Left colon (tissue), 2 donors: ENCODE results near the gene EBF4. TPM values are rescaled to one million over a fixed set of nuclear protein-coding genes. Genes with fewer than 3 reads are reported as not detected.
"Not testable (repeated sequence)": the region's sequence is repeated elsewhere in the genome, so short reads cannot be mapped to it uniquely, and the experiment has no call there.

ENCODE experiments used
- ATAC-seq: fragments of 200-7000 bp; cut with Tn5 transposase; one replicate; pipeline ENCODE4 v1.9.1; 2020; ENCODE audit warnings: mild to moderate bottlenecking, moderate library complexity
- DNase-seq, 2 donors: peaks; one replicate each; pipeline ENCODE4 v3.0.0-alpha.2; 2020
- intact Hi-C, 2 donors: fragments of 100-400 bp; cut with DNase I in 1 of 2; cut with micrococcal nuclease in 1 of 2; formaldehyde crosslinking; loops; one replicate each; pipeline versions ENCODE4 v1.11.2 to v1.14.0; 2022; cut with DNase I, micrococcal nuclease
- microRNA-seq, 2 donors: library from miRNA; unstranded; fragments of <30 nt; microRNA quantifications; one replicate each; pipeline versions ENCODE4 v1.1.0 to v1.2.0, GENCODE V29; 2020
- total RNA-seq, 2 donors: library from RNA; stranded (reverse); fragmentation: NEBNext Ultra II Directional; extraction: Animal tissue kit (Norgen Biotek cat#: 25700); gene quantifications; one replicate each; pipeline ENCODE4 v1.2.1, GENCODE V29; 2021
- donor health status: DM: no; HTN: no; CAD: no.
- donor health status: DM: yes; HTN: yes; CAD: no.

The EBF4 gene
- total RNA-seq, 2 donors from 2014 or later = 1.9 to 8.2 TPM

- intact Hi-C loops = no loop called here
- DNase-seq = no peak
- ATAC-seq = no peak
These were observed 106.7 kb downstream of the EBF4 start for GRCh38 chr20:2799271-2799670.

GRCh38 chr20:2799688-2800520 is 107.3 kb downstream of the EBF4 start:
- peak; percentile 32 for ATAC-seq
- no peak for DNase-seq
- intact Hi-C loops = no loop called here

GRCh38 chr20:2800521-2801285 is 108.1 kb downstream of the EBF4 start, which contains the start of gene CPXM1:
CPXM1 (minus strand) TSS chr20:2800627; CDS start chr20:2800572, 55 bp downstream.
- intact Hi-C loops = no loop called here
- ATAC-seq (peak; percentile 55), DNase-seq (no peak)

- intact Hi-C loops = no loop called here
- DNase-seq = no peak
- ATAC-seq = no peak
These were observed 108.7 kb downstream of the EBF4 start for GRCh38 chr20:2801286-2801728.

- intact Hi-C loops = no loop called here
- no peak for DNase-seq
These were observed 111.7 kb downstream of the EBF4 start for GRCh38 chr20:2804041-2804828.

GRCh38 chr20:2804852-2805688 is 112.5 kb downstream of the EBF4 start:
- intact Hi-C loops = no loop called here
- no peak for ATAC-seq

More at GRCh38 chr20:2804041-2804828, 111.7 kb downstream of the EBF4 start:
- ATAC-seq = no peak

GRCh38 chr20:2805689-2806350 is 113.2 kb downstream of the EBF4 start:
- ATAC-seq = peak; percentile 14
- intact Hi-C loops = no loop called here
- no peak for DNase-seq

More at GRCh38 chr20:2804852-2805688, 112.5 kb downstream of the EBF4 start:
- no peak for DNase-seq

- DNase-seq (no peak), ATAC-seq (peak; percentile 74)
- intact Hi-C loops = no loop called here
These were observed 113.7 kb downstream of the EBF4 start for GRCh38 chr20:2806351-2806701.

- intact Hi-C loops = no loop called here
- ATAC-seq (no peak), DNase-seq (no peak)
These were observed 114.4 kb downstream of the EBF4 start for GRCh38 chr20:2807019-2807418.

GRCh38 chr20:2807929-2808328 is 115.3 kb downstream of the EBF4 start:
- intact Hi-C loops, ATAC-seq, DNase-seq: not testable (repeated sequence)

GRCh38 chr20:2809690-2810089 is 117.1 kb downstream of the EBF4 start:
- intact Hi-C loops = no loop called here
- no peak for DNase-seq
- no peak for ATAC-seq

Small RNA genes lying within 50 kb of the gene (microRNA-seq; reads per million reads assigned to microRNA genes)
- gene MIR1292 = 6.8 to 9.1 reads per million in 2 donors

Other genes with a start within 250 kb of the EBF4 start
- gene SNRPB, start 222.0 kb upstream of the EBF4 start, total RNA-seq = 100 to 1,000 TPM; 104 to 120 TPM
- 1 to 10 TPM; 6.8 to 7.2 TPM for gene ZNF343, start 183.9 kb upstream of the EBF4 start, total RNA-seq
- not detected for gene TMC2, start 156.2 kb upstream of the EBF4 start, total RNA-seq
- gene NOP56, start 40.1 kb upstream of the EBF4 start, total RNA-seq = 10 to 100 TPM; 70.9 to 85.3 TPM
- gene IDH3B, start 28.6 kb upstream of the EBF4 start, total RNA-seq = 100 to 1,000 TPM; 104 to 144 TPM
- gene CPXM1, start 107.8 kb downstream of the EBF4 start, total RNA-seq = 1 to 10 TPM in 1 of 2 donors, under 1 TPM in 1; 0.24 to 2.3 TPM
- gene C20orf141, start 122.2 kb downstream of the EBF4 start, total RNA-seq = not detected
- not detected for gene TMEM239, start 123.6 kb downstream of the EBF4 start, total RNA-seq
- gene PCED1A, start 147.9 kb downstream of the EBF4 start, total RNA-seq = 10 to 100 TPM; 16.2 to 26.8 TPM
- gene VPS16, start 148.0 kb downstream of the EBF4 start, total RNA-seq = 10 to 100 TPM; 33.9 to 41.0 TPM
- 10 to 100 TPM; 41.4 to 55.5 TPM for gene PTPRA, start 180.7 kb downstream of the EBF4 start, total RNA-seq